ENCODE measurements around the gene FBXO42. TPM values are rescaled to one million over a fixed set of nuclear protein-coding genes. Genes with fewer than 3 reads are reported as not detected.

The FBXO42 gene
- total and polyA plus RNA-seq, 2 donors (not counting 3 experiments of a cell fraction or from before 2014, with no cell fraction given), result 16.3 to 20.4 TPM

GRCh38 chr1:16276302-16277030 lies 75.8 kb downstream of the FBXO42 start:
- no TSS peak for BruUV-seq (replicated peaks)
- POLR2A ChIA-PET, result interaction anchor here (0.7 kb wide), 1 partner anchor 14 kb away, joined by 3 read pairs; no protein-coding TSS in a partner anchor
- no peaks in the 10 kb centered on the region for H3K79me2 ChIP-seq (ENCODE audit: control insufficient read depth, insufficient read depth, low read length)

GRCh38 chr1:16275591-16275990 lies 76.7 kb downstream of the FBXO42 start:
- Histone ChIP-seq H3K9me1 (replicated peaks; ENCODE audit: control insufficient read depth, extremely low read depth, insufficient read depth, low read length) (no peaks in the 10 kb centered on the region), H3K9me3 (replicated peaks; ENCODE audit: control insufficient read depth, insufficient read depth, low read length) (no peaks in the 10 kb centered on the region), H3K27me3 (ENCODE audit: control insufficient read depth in 2 of 2, insufficient read depth in 2 of 2, low read length in 2 of 2) (no peaks in the 10 kb centered on the region), H3K4me2 (ENCODE audit: insufficient read depth, low read length) (no peak overlapping the region), H3K4me1 (ENCODE audit: control insufficient read depth, extremely low read depth, insufficient read depth, low read length) (peaks cover 10% of the 10 kb centered on the region), H2AFZ (ENCODE audit: low read depth, low read length) (no peak overlapping the region), H3K9ac (replicated peaks; ENCODE audit: extremely low read depth, insufficient read depth, low read length) (no peak overlapping the region), H3K4me3 (replicated peaks in 1 of 3; ENCODE audit: insufficient read depth in 1 of 3, low read depth in 1 of 3, low read length in 3 of 3) (no peak overlapping the region), H3K79me2 (ENCODE audit: control insufficient read depth, insufficient read depth, low read length) (no peaks in the 10 kb centered on the region), H3K27ac (ENCODE audit: insufficient read depth, low read depth, low read length) (no peak overlapping the region), H3K36me3 (ENCODE audit: control insufficient read depth in 2 of 2, extremely low read depth in 1 of 2, insufficient read depth in 2 of 2, low read length in 2 of 2) (peaks cover 0 to 2% of the 10 kb centered on the region in 2 experiments), H4K20me1 (replicated peaks; ENCODE audit: control insufficient read depth, extremely low read depth, insufficient read depth, low read length) (no peaks in the 10 kb centered on the region)
- FAIRE-seq, result no peak
- TF ChIP-seq CTCF (IDR thresholded peaks at IDR 0.05; ENCODE audit: extremely low read depth in 1 of 2, insufficient read depth in 1 of 2, low read depth in 1 of 2, low read length in 2 of 2) (no peak), JUN (IDR thresholded peaks at IDR 0.05; ENCODE audit: borderline replicate concordance, insufficient read depth, insufficient read length, low read depth) (no peak), MAX (IDR thresholded peaks at IDR 0.05; ENCODE audit: insufficient read depth, insufficient read length) (no peak), FOS (IDR thresholded peaks at IDR 0.05; ENCODE audit: borderline replicate concordance, insufficient read depth, low read length) (no peak), EZH2 (IDR thresholded peaks at IDR 0.05; ENCODE audit: borderline replicate concordance, low read depth, low read length, severe bottlenecking) (no peak), MYC (IDR thresholded peaks at IDR 0.05; ENCODE audit: low read depth, low read length) (no peak), POLR2AphosphoS5 (IDR thresholded peaks at IDR 0.05; ENCODE audit: insufficient read depth, low read depth, low read length) (no peak)
- dilution Hi-C loops (cut with MboI; ENCODE audit: extremely low pct_ligation_motif_present, low sequenced_read_pairs), result no loop called here
- ChIA-PET POLR2A (interaction anchor here (0.7 kb wide), 1 partner anchor 15 kb away, joined by 3 read pairs; no protein-coding TSS in a partner anchor), CTCF (interaction anchor here (1.2 kb wide), 1 partner anchor 9 kb away, joined by 3 read pairs; no protein-coding TSS in a partner anchor)
- intact Hi-C loops (cut with micrococcal nuclease), result no loop called here
- BruUV-seq (replicated peaks), result no TSS peak
- no peak for DNase-seq (ENCODE audit: low read depth, low spot score)

More at GRCh38 chr1:16276302-16277030, 75.8 kb downstream of the FBXO42 start:
- intact Hi-C loops (cut with micrococcal nuclease), result no loop called here
- H3K27me3 ChIP-seq (ENCODE audit: control insufficient read depth in 2 of 2, insufficient read depth in 2 of 2, low read length in 2 of 2), result no peaks in the 10 kb centered on the region
- no peak overlapping the region for H2AFZ ChIP-seq (ENCODE audit: low read depth, low read length)
- peaks cover 7% of the 10 kb centered on the region for H3K4me1 ChIP-seq (ENCODE audit: control insufficient read depth, extremely low read depth, insufficient read depth, low read length)
- no peak overlapping the region for H3K27ac ChIP-seq (ENCODE audit: insufficient read depth, low read depth, low read length)
- H3K9ac ChIP-seq (replicated peaks; ENCODE audit: extremely low read depth, insufficient read depth, low read length), result no peak overlapping the region
- no peak overlapping the region for H3K4me3 ChIP-seq (replicated peaks in 1 of 3; ENCODE audit: insufficient read depth in 1 of 3, low read depth in 1 of 3, low read length in 3 of 3)
- CTCF ChIA-PET, result interaction anchor here (1.2 kb wide), 1 partner anchor 87 kb away, joined by 3 read pairs; no protein-coding TSS in a partner anchor
- DNase-seq (ENCODE audit: low read depth, low spot score) (no peak), FAIRE-seq (no peak)
- H3K9me1 ChIP-seq (replicated peaks; ENCODE audit: control insufficient read depth, extremely low read depth, insufficient read depth, low read length), result no peaks in the 10 kb centered on the region
- peaks cover 0 to 4% of the 10 kb centered on the region in 2 experiments for H3K36me3 ChIP-seq (ENCODE audit: control insufficient read depth in 2 of 2, extremely low read depth in 1 of 2, insufficient read depth in 2 of 2, low read length in 2 of 2)
- H4K20me1 ChIP-seq (replicated peaks; ENCODE audit: control insufficient read depth, extremely low read depth, insufficient read depth, low read length), result no peaks in the 10 kb centered on the region
- TF ChIP-seq MAX (IDR thresholded peaks at IDR 0.05; ENCODE audit: insufficient read depth, insufficient read length) (no peak), POLR2AphosphoS5 (IDR thresholded peaks at IDR 0.05; ENCODE audit: insufficient read depth, low read depth, low read length) (no peak), EZH2 (IDR thresholded peaks at IDR 0.05; ENCODE audit: borderline replicate concordance, low read depth, low read length, severe bottlenecking) (no peak)
- dilution Hi-C loops (cut with MboI; ENCODE audit: extremely low pct_ligation_motif_present, low sequenced_read_pairs), result no loop called here
- no peak overlapping the region for H3K4me2 ChIP-seq (ENCODE audit: insufficient read depth, low read length)
- no peaks in the 10 kb centered on the region for H3K9me3 ChIP-seq (replicated peaks; ENCODE audit: control insufficient read depth, insufficient read depth, low read length)

Measured in endothelial cell of umbilical vein (primary cell).